Ovary (tissue), 9 donors: Measurements from ENCODE around the gene WASF2. TPM values are rescaled to one million over a fixed set of nuclear protein-coding genes. Genes with fewer than 3 reads are reported as not detected.

Experiments used
- DNase-seq, 5 donors: peaks; one replicate each; pipeline ENCODE4 v3.0.0-alpha.2; 2019 to 2020
- H3K27ac ChIP-seq, 2 donors: fragments of 200-600 bp; one replicate each; pipeline versions ENCODE4 v1.5.1 to v1.8.0; 2019 to 2022
- H3K27me3 ChIP-seq: fragments of 200-600 bp; one replicate; pipeline ENCODE4 v1.8.0; 2022
- H3K36me3 ChIP-seq: fragments of 200-600 bp; sonication (generic); one replicate; pipeline ENCODE4 v1.5.1; 2019
- H3K4me1 ChIP-seq: one replicate; pipeline ENCODE4 v1.8.1; 2013; ENCODE audit warnings: mild to moderate bottlenecking, moderate library complexity; ENCODE audit not compliant: insufficient read depth
- H3K4me3 ChIP-seq: fragments of 200-600 bp; sonication (generic); one replicate; pipeline ENCODE4 v1.5.1; 2017
- H3K9me3 ChIP-seq, 2 donors: fragments of 200-600 bp in 1 of 2; sonication (generic) in 1 of 2; one replicate each; pipeline versions ENCODE4 v1.5.1 to v1.8.1; 2013 to 2019; ENCODE audit warnings: mild to moderate bottlenecking in 1 of 2, moderate library complexity in 1 of 2
- CTCF ChIP-seq, 3 donors: fragments of 450-650 bp in 2 of 3; fragments of 200-600 bp in 1 of 3; IDR thresholded peaks; one replicate each; pipeline versions ENCODE4 v1.5.1 to v1.8.0; 2016 to 2022; ENCODE audit warnings: antibody characterized with exemption in 3 of 3, mild to moderate bottlenecking in 1 of 3
- EP300 ChIP-seq: sonication (generic); formaldehyde crosslinking; IDR thresholded peaks from one replicate; pipeline ENCODE4 v1.6.1; 2017; ENCODE audit warnings: antibody characterized with exemption
- POLR2A ChIP-seq: fragments of 450-650 bp; IDR thresholded peaks from one replicate; pipeline ENCODE4 v1.6.1; 2017; ENCODE audit warnings: antibody characterized with exemption, mild to moderate bottlenecking, moderate library complexity
- WGBS, 3 donors: extraction: QIAGEN DNeasy Blood & Tissue Kit in 1 of 3; methylation state at CpG; one replicate each; pipeline versions ENCODE4 v1.1.5 to v1.1.7; 2013 to 2017; 5-methylcytosine and 5-hydroxymethylcytosine counted together
- intact Hi-C, 4 donors: fragments of 100-400 bp; cut with DNase I; formaldehyde crosslinking; loops; one replicate each; pipeline versions ENCODE4 v1.11.0 to v1.15.1; 2022 to 2023
- polyA plus RNA-seq, 2 donors: library from polyadenylated mRNA; stranded (reverse); fragments of 200-250 nt in 1 of 2; fragments of 350-450 nt in 1 of 2; fragmentation: Illumina TruSeq in 1 of 2; extraction: RNeasy Lipid Tissue Mini Kit (QIAGEN cat#74804) in 1 of 2; gene quantifications; one replicate each; pipeline ENCODE4 v1.2.3, GENCODE V29; 2013 to 2014
- total RNA-seq, 7 donors: library from RNA; depleted of rRNA in 2 of 7; stranded (reverse); fragments of >200 nt in 2 of 7; fragmentation: NEBNext Ultra II Directional in 3 of 7; extraction: Animal tissue kit (Norgen Biotek cat#: 25700) in 3 of 7; gene quantifications; one replicate each; pipeline versions ENCODE4 v1.1.0 to v1.2.4, GENCODE V29; 2016 to 2023
- donor health status: DM: no; HTN: no; CAD: no; lungs with moderate emphysema.
- donor health status: DM: no; HTN: no; CAD: no.
- donor health status: Bipolar disorder and iron deficiency.
- donor health status: DM: yes; HTN: yes; CAD: no.
- donor health status: DM: no; HTN: no; CAD: no.
- donor health status: DM: yes; HTN: yes; CAD: no.

The WASF2 gene
- total and polyA plus RNA-seq, 9 donors, result 28.0 to 233 (median 153) TPM

- no peaks in the 10 kb centered on the region for H3K36me3 ChIP-seq
- TF ChIP-seq EP300, result no peak
- peak in 1 of 3 donors; percentile 24 for TF ChIP-seq CTCF (IDR thresholded peaks at IDR 0.05)
- no peak for TF ChIP-seq POLR2A
- intact Hi-C loops, result loop anchor here in 2 of 4 donors (10.0 kb wide), 2 partner anchors 52 to 82 kb away; partner anchors contain the start of gene AHDC1 (in 2 of the 2)
- peak in 3 of 5 donors; percentile 53 to 63 (median 57) for DNase-seq
- H3K9me3 ChIP-seq, result no peaks in the 10 kb centered on the region
- peak overlapping the region in 1 of 2 donors; percentile 69 for H3K27ac ChIP-seq
- peaks cover 56% of the 10 kb centered on the region for H3K4me1 ChIP-seq
- no peak overlapping the region for H3K4me3 ChIP-seq
- no peaks in the 10 kb centered on the region for H3K27me3 ChIP-seq
- 47 to 49% (median 49%) methylated on average over 31 of the region's 31 CpGs for WGBS, 3 donors
These were observed 32.7 kb upstream of the WASF2 start for GRCh38 chr1:27522432-27523336.

- Histone ChIP-seq H3K27me3 (no peaks in the 10 kb centered on the region), H3K9me3 (no peaks in the 10 kb centered on the region), H3K27ac (peak overlapping the region in 1 of 2 donors; percentile 41), H3K4me1 (peaks cover 49% of the 10 kb centered on the region), H3K4me3 (no peak overlapping the region), H3K36me3 (no peaks in the 10 kb centered on the region)
- TF ChIP-seq EP300, result no peak
- TF ChIP-seq CTCF (IDR thresholded peaks at IDR 0.05), result no peak
- no peak for TF ChIP-seq POLR2A
- intact Hi-C loops, result loop anchor here in 2 of 4 donors (10.0 kb wide), 2 partner anchors 53 to 83 kb away; partner anchors contain the start of gene AHDC1 (in 2 of the 2)
- DNase-seq, result no peak
- WGBS, 3 donors, result 69 to 73% (median 71%) methylated on average over 9 of the region's 9 CpGs
These were observed 32.0 kb upstream of the WASF2 start for GRCh38 chr1:27521861-27522431.

- H3K27ac ChIP-seq, result peak overlapping the region in 1 of 2 donors; percentile 41
- no peak overlapping the region for H3K4me3 ChIP-seq
- 12 to 26% (median 16%) methylated on average over 20 of the region's 20 CpGs for WGBS, 3 donors
- intact Hi-C loops, result loop anchor here in 2 of 4 donors (10.0 kb wide), 2 partner anchors 53 to 83 kb away; partner anchors contain the start of gene AHDC1 (in 2 of the 2)
- TF ChIP-seq CTCF (IDR thresholded peaks at IDR 0.05), result no peak
- no peak for TF ChIP-seq POLR2A
- TF ChIP-seq EP300, result no peak
- peak in 1 of 5 donors; percentile 51 for DNase-seq
- H3K9me3 ChIP-seq, result no peaks in the 10 kb centered on the region
- peaks cover 44% of the 10 kb centered on the region for H3K4me1 ChIP-seq
- H3K36me3 ChIP-seq, result no peaks in the 10 kb centered on the region
- H3K27me3 ChIP-seq, result no peaks in the 10 kb centered on the region
These were observed 31.4 kb upstream of the WASF2 start for GRCh38 chr1:27521336-27521831.

- no peak for TF ChIP-seq CTCF (IDR thresholded peaks at IDR 0.05)
- no peak for TF ChIP-seq POLR2A
- TF ChIP-seq EP300, result no peak
- WGBS, 3 donors, result 41 to 61% (median 50%) methylated on average over 4 of the region's 4 CpGs
- intact Hi-C loops, result loop anchor here in 2 of 4 donors (10.0 kb wide), 2 partner anchors 54 to 84 kb away; partner anchors contain the start of gene AHDC1 (in 2 of the 2)
- no peak overlapping the region for H3K4me3 ChIP-seq
- H3K27me3 ChIP-seq, result no peaks in the 10 kb centered on the region
- DNase-seq, result no peak
- H3K9me3 ChIP-seq, result no peaks in the 10 kb centered on the region
- H3K27ac ChIP-seq, result no peak overlapping the region
- H3K4me1 ChIP-seq, result peaks cover 39% of the 10 kb centered on the region
- H3K36me3 ChIP-seq, result no peaks in the 10 kb centered on the region
These were observed 30.7 kb upstream of the WASF2 start for GRCh38 chr1:27520651-27521050.
